Endothelial cell of umbilical vein (primary cell): Measurements from ENCODE around the gene G6PC2. TPM values are rescaled to one million over a fixed set of nuclear protein-coding genes. Genes with fewer than 3 reads are reported as not detected.

Experiments
- BruUV-seq: library from RNA; stranded (reverse); fragments of 400-500 nt; replicated peaks from 2 replicates; lab custom pipeline; 2021; lab: Mats Ljungman, UMichigan
- CTCF ChIA-PET: fragments of 300-600, 350-600 bp; sonication (Branson Sonifier 250); formaldehyde crosslinking; loops from one replicate; lab custom pipeline; 2021; ENCODE audit warnings: antibody characterized with exemption, inconsistent platforms; lab: Charles Lee
- POLR2A ChIA-PET: fragments of 300-600, 350-600 bp; sonication (Branson Sonifier 250); formaldehyde crosslinking; loops from one replicate; lab custom pipeline; 2021; ENCODE audit warnings: antibody characterized with exemption, inconsistent platforms; lab: Charles Lee
- DNase-seq: peaks from one replicate; pipeline ENCODE4 v3.0.0-alpha.2; 2011; ENCODE audit warnings: low read depth, low spot score
- FAIRE-seq: peaks from 2 replicates; lab custom pipeline; 2011; peaks lifted over from hg19 to GRCh38; lab: Jason Lieb, UNC
- H2AFZ ChIP-seq: 2 replicates; pipeline ENCODE4 v1.6.0; 2012; ENCODE audit warnings: low read depth, low read length, control low read depth, inconsistent platforms
- H3K27ac ChIP-seq: 2 replicates; pipeline ENCODE4 v1.5.1; 2011; ENCODE audit warnings: low read depth, mild to moderate bottlenecking, control low read depth, low read length, moderate library complexity; ENCODE audit not compliant: insufficient read depth
- H3K27me3 ChIP-seq, 2 experiments: 2 replicates each; pipeline versions ENCODE4 v1.6.0 to v1.6.1; 2011; ENCODE audit warnings: low read length in 2 of 2, mixed read lengths in 1 of 2; ENCODE audit not compliant: control insufficient read depth in 2 of 2, insufficient read depth in 2 of 2
- H3K36me3 ChIP-seq, 2 experiments: 2 replicates in 1 of 2; 3 replicates in 1 of 2; pipeline ENCODE4 v1.5.1; 2011; ENCODE audit warnings: low read length in 2 of 2, mild to moderate bottlenecking in 1 of 2, moderate library complexity in 1 of 2; ENCODE audit not compliant: control insufficient read depth in 2 of 2, insufficient read depth in 2 of 2; ENCODE audit errors: extremely low read depth in 1 of 2
- H3K4me1 ChIP-seq: 3 replicates; pipeline ENCODE4 v1.5.1; 2011; ENCODE audit warnings: mild to moderate bottlenecking, low read length; ENCODE audit not compliant: control insufficient read depth, insufficient read depth; ENCODE audit errors: extremely low read depth
- H3K4me2 ChIP-seq: 2 replicates; pipeline ENCODE4 v1.6.1; 2011; ENCODE audit warnings: low read length, control low read depth, mixed read lengths; ENCODE audit not compliant: insufficient read depth
- H3K4me3 ChIP-seq, 3 experiments: fragments of 200-600 bp in 1 of 3; sonication (generic), shearing (Covaris generic) in 1 of 3; replicated peaks in 1 of 3; 2 replicates each; pipeline ENCODE4 v1.5.1; 2011 to 2016; ENCODE audit warnings: control low read depth in 3 of 3, low read length in 3 of 3, mild to moderate bottlenecking in 2 of 3, inconsistent platforms in 1 of 3, low read depth in 1 of 3, moderate library complexity in 1 of 3; ENCODE audit not compliant: insufficient read depth in 1 of 3
- H3K79me2 ChIP-seq: 2 replicates; pipeline ENCODE4 v1.6.0; 2012; ENCODE audit warnings: low read length, inconsistent platforms; ENCODE audit not compliant: control insufficient read depth, insufficient read depth
- H3K9ac ChIP-seq: replicated peaks from 2 replicates; pipeline ENCODE3; 2011; ENCODE audit warnings: low read length, control low read depth; ENCODE audit not compliant: insufficient read depth; ENCODE audit errors: extremely low read depth
- H3K9me1 ChIP-seq: replicated peaks from 3 replicates; pipeline ENCODE4 v1.6.0; 2011; ENCODE audit warnings: mild to moderate bottlenecking, low read length; ENCODE audit not compliant: control insufficient read depth, insufficient read depth; ENCODE audit errors: extremely low read depth
- H3K9me3 ChIP-seq: replicated peaks from 2 replicates; pipeline ENCODE4 v1.5.1; 2012; ENCODE audit warnings: low read length, inconsistent platforms; ENCODE audit not compliant: control insufficient read depth, insufficient read depth
- H4K20me1 ChIP-seq: replicated peaks from 2 replicates; pipeline ENCODE3; 2011; ENCODE audit warnings: mild to moderate bottlenecking, low read length; ENCODE audit not compliant: control insufficient read depth, insufficient read depth; ENCODE audit errors: extremely low read depth
- CTCF ChIP-seq, 2 donors: IDR thresholded peaks; 1 replicate in 1 of 2; 2 replicates in 1 of 2; pipeline ENCODE4 v1.5.1; 2011; ENCODE audit warnings: low read length in 2 of 2, mild to moderate bottlenecking in 2 of 2, moderate library complexity in 2 of 2, control low read depth in 1 of 2, inconsistent platforms in 1 of 2, low read depth in 1 of 2; ENCODE audit not compliant: insufficient read depth in 1 of 2; ENCODE audit errors: extremely low read depth in 1 of 2
- EZH2 ChIP-seq: IDR thresholded peaks from 2 replicates; pipeline ENCODE4 v1.6.1; 2012; ENCODE audit warnings: borderline replicate concordance, low read depth, mild to moderate bottlenecking, moderate library complexity, low read length, inconsistent platforms; ENCODE audit not compliant: severe bottlenecking
- FOS ChIP-seq: IDR thresholded peaks from 2 replicates; pipeline ENCODE4 v1.6.1; 2011; ENCODE audit warnings: mild to moderate bottlenecking, low read length, moderate library complexity, borderline replicate concordance; ENCODE audit not compliant: insufficient read depth
- GATA2 ChIP-seq: IDR thresholded peaks from 2 replicates; pipeline ENCODE4 v1.7.0; 2011; ENCODE audit warnings: low read depth, mild to moderate bottlenecking, moderate library complexity, mixed read lengths, low read length; ENCODE audit not compliant: insufficient read length, insufficient read depth
- JUN ChIP-seq: IDR thresholded peaks from 2 replicates; pipeline ENCODE4 v1.6.1; 2011; ENCODE audit warnings: borderline replicate concordance, low read depth; ENCODE audit not compliant: insufficient read length, insufficient read depth
- MAX ChIP-seq: IDR thresholded peaks from 2 replicates; pipeline ENCODE4 v1.6.1; 2011; ENCODE audit not compliant: insufficient read depth, insufficient read length
- MYC ChIP-seq: IDR thresholded peaks from one replicate; pipeline ENCODE4 v1.6.1; 2011; ENCODE audit warnings: mild to moderate bottlenecking, low read depth, low read length
- POLR2A ChIP-seq: IDR thresholded peaks from 2 replicates; pipeline ENCODE4 v1.6.1; 2012; ENCODE audit warnings: low read depth, mild to moderate bottlenecking, control low read depth, low read length
- POLR2AphosphoS5 ChIP-seq: IDR thresholded peaks from 2 replicates; pipeline ENCODE4 v1.6.1; 2012; ENCODE audit warnings: low read depth, mild to moderate bottlenecking, control low read depth, low read length, moderate library complexity; ENCODE audit not compliant: insufficient read depth
- dilution Hi-C: fragments of 300-500 bp; cut with MboI; formaldehyde crosslinking; loops from one replicate; pipeline ENCODE4 v1.15.0; 2019; ENCODE audit warnings: low sequenced_read_pairs; ENCODE audit not compliant: extremely low pct_ligation_motif_present
- intact Hi-C: fragments of 100-400 bp; cut with micrococcal nuclease; formaldehyde crosslinking; loops from one replicate; pipeline ENCODE4 v1.10.0; 2022
- polyA plus RNA-seq, 4 experiments: library from polyadenylated mRNA; depleted of rRNA in 3 of 4; stranded (reverse) in 3 of 4; unstranded in 1 of 4; fragments of >200 nt; gene quantifications; 2 replicates each; pipeline versions ENCODE4 v1.2.1 to v1.2.3, GENCODE V29; 2011 to 2012; ENCODE audit warnings: missing spikeins in 1 of 4
- total RNA-seq: library from RNA; stranded (reverse); gene quantifications from 2 replicates; pipeline ENCODE4 v1.2.3, GENCODE V29; 2021

G6PC2 gene
- total and polyA plus RNA-seq, 2 donors (not counting 3 experiments of a cell fraction or from before 2014, with no cell fraction given) = not detected

GRCh38 chr2:168852481-168852880 is 48.6 kb upstream of the G6PC2 start:
- TF ChIP-seq MAX (no peak), EZH2 (no peak), POLR2AphosphoS5 (no peak), CTCF (IDR thresholded peaks at IDR 0.05; ENCODE audit: extremely low read depth in 1 of 2, insufficient read depth in 1 of 2, low read depth in 1 of 2, low read length in 2 of 2) (no peak), FOS (no peak), GATA2 (no peak), MYC (no peak), JUN (no peak), POLR2A (no peak)
- no peaks in the 10 kb centered on the region for H3K27me3 ChIP-seq
- no peaks in the 10 kb centered on the region for H3K36me3 ChIP-seq
- FAIRE-seq (no peak), DNase-seq (no peak)
- ChIA-PET CTCF (no interaction called here), POLR2A (no interaction called here)
- dilution Hi-C loops (no loop called here), intact Hi-C loops (no loop called here)
- H3K9me1 ChIP-seq = no peaks in the 10 kb centered on the region
- H3K27ac ChIP-seq = no peak overlapping the region
- no peaks in the 10 kb centered on the region for H3K79me2 ChIP-seq
- no peaks in the 10 kb centered on the region for H4K20me1 ChIP-seq
- no peak overlapping the region for H3K4me3 ChIP-seq
- no peak overlapping the region for H3K9ac ChIP-seq
- no peak overlapping the region for H3K4me2 ChIP-seq
- H3K9me3 ChIP-seq = no peaks in the 10 kb centered on the region
- no peak overlapping the region for H2AFZ ChIP-seq
- peaks cover 2% of the 10 kb centered on the region for H3K4me1 ChIP-seq
- BruUV-seq = no TSS peak
